ENCODE data around the gene CMTM2. TPM values are rescaled to one million over a fixed set of nuclear protein-coding genes. Genes with fewer than 3 reads are reported as not detected.

The CMTM2 gene
- total and polyA plus RNA-seq, 9 of the 15 experiments (the other 6 are each of a cell fraction or from before 2014, with no cell fraction given), result not detected

DNA sequence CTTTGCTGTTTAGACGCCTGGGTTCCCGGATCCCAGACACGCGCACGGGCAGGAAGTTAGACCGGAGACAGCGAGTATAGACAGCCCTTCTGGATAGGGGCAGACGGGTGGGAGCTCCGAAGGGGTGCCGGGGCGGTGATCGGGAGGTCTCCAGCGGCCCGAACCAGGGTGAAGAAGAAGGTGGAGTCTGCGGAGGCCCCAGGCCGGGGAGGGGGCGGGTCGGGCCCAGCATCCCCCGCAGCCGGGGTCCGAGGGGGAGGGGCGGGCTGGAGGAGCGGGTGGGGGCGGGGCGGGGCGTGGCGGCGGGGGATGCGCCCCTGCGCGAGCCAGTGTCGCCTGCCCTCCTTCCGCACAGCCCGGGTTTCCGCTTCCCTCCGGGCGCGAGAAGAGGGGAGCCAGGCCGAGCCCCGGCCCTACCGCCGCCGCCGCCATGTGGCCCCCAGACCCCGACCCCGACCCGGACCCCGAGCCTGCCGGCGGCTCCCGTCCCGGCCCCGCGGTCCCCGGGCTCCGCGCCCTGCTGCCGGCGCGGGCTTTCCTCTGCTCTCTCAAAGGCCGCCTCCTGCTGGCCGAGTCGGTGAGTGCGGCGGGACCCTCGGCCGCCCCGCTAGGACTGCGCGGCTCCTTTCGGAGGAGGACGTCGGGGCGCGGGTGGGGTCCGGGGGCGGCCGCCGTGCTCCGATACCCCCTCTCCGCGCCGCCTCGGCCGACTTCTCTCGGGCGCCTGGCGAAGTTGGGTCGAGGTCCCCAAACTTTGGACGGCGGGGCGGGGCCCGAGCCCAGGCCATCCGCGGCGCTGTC, 25.3 kb downstream of the CMTM2 start, which contains the start of gene CMTM3 (continued):
- no peak for TF ChIP-seq CBX8 (IDR thresholded peaks at IDR 0.05; ENCODE audit: borderline replicate concordance, extremely low read depth, low read depth, low read length, poor library complexity, severe bottlenecking)
- TF ChIP-seq, protein P1, sequence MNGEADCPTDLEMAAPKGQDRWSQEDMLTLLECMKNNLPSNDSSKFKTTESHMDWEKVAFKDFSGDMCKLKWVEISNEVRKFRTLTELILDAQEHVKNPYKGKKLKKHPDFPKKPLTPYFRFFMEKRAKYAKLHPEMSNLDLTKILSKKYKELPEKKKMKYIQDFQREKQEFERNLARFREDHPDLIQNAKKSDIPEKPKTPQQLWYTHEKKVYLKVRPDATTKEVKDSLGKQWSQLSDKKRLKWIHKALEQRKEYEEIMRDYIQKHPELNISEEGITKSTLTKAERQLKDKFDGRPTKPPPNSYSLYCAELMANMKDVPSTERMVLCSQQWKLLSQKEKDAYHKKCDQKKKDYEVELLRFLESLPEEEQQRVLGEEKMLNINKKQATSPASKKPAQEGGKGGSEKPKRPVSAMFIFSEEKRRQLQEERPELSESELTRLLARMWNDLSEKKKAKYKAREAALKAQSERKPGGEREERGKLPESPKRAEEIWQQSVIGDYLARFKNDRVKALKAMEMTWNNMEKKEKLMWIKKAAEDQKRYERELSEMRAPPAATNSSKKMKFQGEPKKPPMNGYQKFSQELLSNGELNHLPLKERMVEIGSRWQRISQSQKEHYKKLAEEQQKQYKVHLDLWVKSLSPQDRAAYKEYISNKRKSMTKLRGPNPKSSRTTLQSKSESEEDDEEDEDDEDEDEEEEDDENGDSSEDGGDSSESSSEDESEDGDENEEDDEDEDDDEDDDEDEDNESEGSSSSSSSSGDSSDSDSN (IDR thresholded peaks at IDR 0.05; ENCODE audit: borderline replicate concordance in 1 of 2, low read depth in 2 of 2, low read length in 2 of 2), result peak; percentile 55 to 69; a peak in 1 of 4 replicates
- 0 out of 2 replicates have a peak, but pooled peaks have one; percentile 9 for TF ChIP-seq ESRRA (IDR thresholded peaks at IDR 0.05; ENCODE audit: borderline replicate concordance, low read depth)
- TF ChIP-seq KLF1 (tag; IDR thresholded peaks at IDR 0.05), result no peak
- peak; percentile 54; the same call in 1 of the 2 replicates for TF ChIP-seq POLR2A (conservative IDR thresholded peaks at IDR 0.05)
- peak; percentile 44 for TF ChIP-seq PCBP1 (IDR thresholded peaks at IDR 0.05; ENCODE audit: low read depth, low read length, poor library complexity, severe bottlenecking)
- no peak for TF ChIP-seq BRD9 (IDR thresholded peaks at IDR 0.05; ENCODE audit: low read depth, partially characterized antibody)
- TF ChIP-seq EP400 (IDR thresholded peaks at IDR 0.05), result peak; percentile 51; the same call in 1 of the 2 replicates
- no peak for TF ChIP-seq PHB2 (IDR thresholded peaks at IDR 0.05; ENCODE audit: low read depth)
- no peak for TF ChIP-seq PURB (CRISPR knock-in tag; IDR thresholded peaks at IDR 0.05; ENCODE audit: low read depth)
- 0 out of 2 replicates have a peak, but pooled peaks have one; percentile 38 for TF ChIP-seq KLF13 (tag; IDR thresholded peaks at IDR 0.05; ENCODE audit: borderline replicate concordance, low read depth)
- no peak for TF ChIP-seq TCF7L2 (IDR thresholded peaks at IDR 0.05; ENCODE audit: low read depth, low read length)
- TF ChIP-seq FUS (optimal IDR thresholded peaks at IDR 0.05; ENCODE audit: low read depth, low read length), result peak; percentile 67
- TF ChIP-seq, protein P2, sequence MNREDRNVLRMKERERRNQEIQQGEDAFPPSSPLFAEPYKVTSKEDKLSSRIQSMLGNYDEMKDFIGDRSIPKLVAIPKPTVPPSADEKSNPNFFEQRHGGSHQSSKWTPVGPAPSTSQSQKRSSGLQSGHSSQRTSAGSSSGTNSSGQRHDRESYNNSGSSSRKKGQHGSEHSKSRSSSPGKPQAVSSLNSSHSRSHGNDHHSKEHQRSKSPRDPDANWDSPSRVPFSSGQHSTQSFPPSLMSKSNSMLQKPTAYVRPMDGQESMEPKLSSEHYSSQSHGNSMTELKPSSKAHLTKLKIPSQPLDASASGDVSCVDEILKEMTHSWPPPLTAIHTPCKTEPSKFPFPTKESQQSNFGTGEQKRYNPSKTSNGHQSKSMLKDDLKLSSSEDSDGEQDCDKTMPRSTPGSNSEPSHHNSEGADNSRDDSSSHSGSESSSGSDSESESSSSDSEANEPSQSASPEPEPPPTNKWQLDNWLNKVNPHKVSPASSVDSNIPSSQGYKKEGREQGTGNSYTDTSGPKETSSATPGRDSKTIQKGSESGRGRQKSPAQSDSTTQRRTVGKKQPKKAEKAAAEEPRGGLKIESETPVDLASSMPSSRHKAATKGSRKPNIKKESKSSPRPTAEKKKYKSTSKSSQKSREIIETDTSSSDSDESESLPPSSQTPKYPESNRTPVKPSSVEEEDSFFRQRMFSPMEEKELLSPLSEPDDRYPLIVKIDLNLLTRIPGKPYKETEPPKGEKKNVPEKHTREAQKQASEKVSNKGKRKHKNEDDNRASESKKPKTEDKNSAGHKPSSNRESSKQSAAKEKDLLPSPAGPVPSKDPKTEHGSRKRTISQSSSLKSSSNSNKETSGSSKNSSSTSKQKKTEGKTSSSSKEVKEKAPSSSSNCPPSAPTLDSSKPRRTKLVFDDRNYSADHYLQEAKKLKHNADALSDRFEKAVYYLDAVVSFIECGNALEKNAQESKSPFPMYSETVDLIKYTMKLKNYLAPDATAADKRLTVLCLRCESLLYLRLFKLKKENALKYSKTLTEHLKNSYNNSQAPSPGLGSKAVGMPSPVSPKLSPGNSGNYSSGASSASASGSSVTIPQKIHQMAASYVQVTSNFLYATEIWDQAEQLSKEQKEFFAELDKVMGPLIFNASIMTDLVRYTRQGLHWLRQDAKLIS (CRISPR knock-in tag; IDR thresholded peaks at IDR 0.05), result peak; percentile 58; the same call in 1 of the 2 replicates

Data from K562 (cell line).